K562 (cell line): ENCODE results near the gene HYAL3. TPM values are rescaled to one million over a fixed set of nuclear protein-coding genes. Genes with fewer than 3 reads are reported as not detected.

Experiments used
- ATAC-seq: fragments of 200-7000 bp; cut with Tn5 transposase; 3 replicates; pipeline ENCODE4 v1.9.1; 2020; ENCODE audit warnings: moderate library complexity
- BruUV-seq: library from RNA; stranded (reverse); fragments of 400-500 nt; replicated peaks from 2 replicates; lab custom pipeline; 2021; lab: Mats Ljungman, UMichigan
- CTCF ChIA-PET: fragments of 300-600 bp; formaldehyde crosslinking; extraction: SDS; loops from one replicate; lab custom pipeline; 2021; ENCODE audit warnings: low intra/inter-chr PET ratio; lab: Yijun Ruan, JAX
- POLR2A ChIA-PET: fragments of 300-600, 350-650 bp; sonication (Branson Sonifier 250); formaldehyde crosslinking; extraction: SDS; loops from one replicate; lab custom pipeline; 2021; ENCODE audit warnings: antibody characterized with exemption, inconsistent platforms; lab: Yijun Ruan, JAX
- DNase-seq, 4 experiments: peaks; one replicate each; pipeline versions ENCODE4 v3.0.0 to v3.0.0-alpha.2; 2011 to 2018; ENCODE audit warnings: low spot score in 3 of 4, mixed read lengths in 3 of 4; ENCODE audit errors: extremely low read depth in 1 of 4
- FAIRE-seq: peaks from 2 replicates; lab custom pipeline; 2011; peaks lifted over from hg19 to GRCh38; lab: Jason Lieb, UNC
- H2AFZ ChIP-seq: 2 replicates; pipeline ENCODE4 v1.6.0; 2011; ENCODE audit warnings: low read depth, low read length, control low read depth, inconsistent platforms
- H3K27ac ChIP-seq: fragments of 200-600 bp; 3 replicates; pipeline ENCODE4 v1.8.0; 2011; ENCODE audit warnings: low read depth, mild to moderate bottlenecking, control low read depth, inconsistent platforms, low read length, moderate library complexity, mixed read lengths; ENCODE audit errors: extremely low read depth
- H3K27me3 ChIP-seq, 2 experiments: fragments of 300-600 bp in 1 of 2; 2 replicates in 1 of 2; 3 replicates in 1 of 2; pipeline versions ENCODE4 v1.6.0 to v1.8.0; 2011; ENCODE audit warnings: inconsistent platforms in 2 of 2, low read length in 2 of 2, mild to moderate bottlenecking in 1 of 2, mixed read lengths in 1 of 2, moderate library complexity in 1 of 2; ENCODE audit not compliant: control insufficient read depth in 2 of 2, insufficient read depth in 2 of 2
- H3K36me3 ChIP-seq: fragments of 300-600 bp; 3 replicates; pipeline ENCODE4 v1.8.0; 2011; ENCODE audit warnings: mild to moderate bottlenecking, low read length, inconsistent platforms; ENCODE audit not compliant: control insufficient read depth, insufficient read depth
- H3K4me1 ChIP-seq, 2 experiments: fragments of 200-600 bp in 1 of 2; replicated peaks in 1 of 2; 2 replicates in 1 of 2; 3 replicates in 1 of 2; pipeline versions ENCODE4 v1.5.1 to v1.8.0; 2011; ENCODE audit warnings: inconsistent platforms in 2 of 2, low read length in 2 of 2, mild to moderate bottlenecking in 1 of 2, mixed read lengths in 1 of 2, moderate library complexity in 1 of 2; ENCODE audit not compliant: control insufficient read depth in 2 of 2, insufficient read depth in 2 of 2
- H3K4me2 ChIP-seq: 2 replicates; pipeline ENCODE4 v1.6.1; 2011; ENCODE audit warnings: low read length, control low read depth, inconsistent platforms, mixed read lengths; ENCODE audit not compliant: insufficient read depth
- H3K4me3 ChIP-seq: fragments of 200-600 bp; sonication (generic), shearing (Covaris generic); 2 replicates; pipeline ENCODE4 v1.5.1; 2016; ENCODE audit warnings: control low read depth, inconsistent platforms
- H3K79me2 ChIP-seq: fragments of 200-600 bp; 3 replicates; pipeline ENCODE4 v1.8.0; 2011; ENCODE audit warnings: low read length, inconsistent platforms; ENCODE audit not compliant: control insufficient read depth, insufficient read depth
- H3K9ac ChIP-seq, 2 experiments: 2 replicates each; pipeline versions ENCODE4 v1.6.0 to v1.6.1; 2011; ENCODE audit warnings: low read depth in 2 of 2, low read length in 2 of 2, control low read depth in 1 of 2, inconsistent platforms in 1 of 2, mild to moderate bottlenecking in 1 of 2, mixed read lengths in 1 of 2; ENCODE audit not compliant: insufficient read depth in 1 of 2
- H3K9me1 ChIP-seq: one replicate; pipeline ENCODE4 v1.6.0; 2011; ENCODE audit warnings: inconsistent platforms, mild to moderate bottlenecking, low read length, moderate library complexity; ENCODE audit not compliant: control insufficient read depth, insufficient read depth
- H3K9me3 ChIP-seq: replicated peaks from 2 replicates; pipeline ENCODE4 v1.5.1; 2011; ENCODE audit warnings: low read depth, low read length, inconsistent platforms; ENCODE audit not compliant: control insufficient read depth, insufficient read depth
- H4K20me1 ChIP-seq: replicated peaks from 2 replicates; pipeline ENCODE4 v1.6.1; 2011; ENCODE audit warnings: low read length, inconsistent platforms, mixed read lengths; ENCODE audit not compliant: control insufficient read depth, insufficient read depth
- ARID1B ChIP-seq: fragments of 450-650 bp; IDR thresholded peaks from 2 replicates; pipeline ENCODE4 v1.6.1; 2016; ENCODE audit warnings: antibody characterized with exemption, mild to moderate bottlenecking, inconsistent platforms
- C11orf30 ChIP-seq: fragments of 450-650 bp; IDR thresholded peaks from 2 replicates; pipeline ENCODE4 v1.6.1; 2016; ENCODE audit warnings: low read depth, mild to moderate bottlenecking
- CBFA2T2 ChIP-seq: fragments of 450-650 bp; conservative IDR thresholded peaks from 2 replicates; pipeline ENCODE4 v1.6.1; 2017; ENCODE audit warnings: mild to moderate bottlenecking
- CBFA2T3 ChIP-seq: fragments of 450-650 bp; IDR thresholded peaks from 2 replicates; pipeline ENCODE4 v1.6.1; 2017
- CTBP1 ChIP-seq: fragments of 450-650 bp; IDR thresholded peaks from 2 replicates; pipeline ENCODE4 v1.6.1; 2016; ENCODE audit warnings: borderline replicate concordance
- FOS ChIP-seq: IDR thresholded peaks from 3 replicates; pipeline ENCODE4 v1.6.1; 2011; ENCODE audit not compliant: insufficient read length; ENCODE audit errors: extremely low read depth
- GTF2F1 ChIP-seq: IDR thresholded peaks from 2 replicates; pipeline ENCODE4 v1.6.1; 2011; ENCODE audit warnings: low read depth, low read length, improper control_type of control experiment
- HNRNPLL ChIP-seq: fragments of 200-400 bp; formaldehyde crosslinking; IDR thresholded peaks from 2 replicates; pipeline ENCODE4 v1.6.1; 2017; ENCODE audit warnings: low read length, low read depth, mild to moderate bottlenecking; ENCODE audit not compliant: poor library complexity, severe bottlenecking
- MCM3 ChIP-seq: fragments of 450-650 bp; IDR thresholded peaks from 2 replicates; pipeline ENCODE4 v1.6.1; 2016
- MXI1 ChIP-seq: IDR thresholded peaks from 2 replicates; pipeline ENCODE4 v1.6.1; 2011; ENCODE audit warnings: low read depth, mild to moderate bottlenecking, improper control_type of control experiment, low read length
- PML ChIP-seq: IDR thresholded peaks from 2 replicates; pipeline ENCODE4 v1.6.1; 2012; ENCODE audit warnings: low read length, inconsistent platforms
- SMAD3 ChIP-seq: fragments of 450-650 bp; formaldehyde crosslinking; conservative IDR thresholded peaks from 2 replicates; pipeline ENCODE4 v1.4.0; 2020; ENCODE audit warnings: mild to moderate bottlenecking
- WGBS: fragments of 100-300 bp; shearing (Covaris generic); methylation state at CpG from one replicate; pipeline ENCODE4 v1.1.6; 2016; ENCODE audit warnings: low coverage, mixed read lengths; ENCODE audit not compliant: insufficient coverage; ENCODE audit errors: missing lambda C conversion rate; 5-methylcytosine and 5-hydroxymethylcytosine counted together
- in situ Hi-C: fragments of 300-500 bp; cut with MboI; formaldehyde crosslinking; loops from 4 replicates; pipeline ENCODE4 v1.15.0; 2018; ENCODE audit warnings: inconsistent platforms, mixed read lengths
- intact Hi-C: fragments of 100-400 bp; cut with micrococcal nuclease; formaldehyde crosslinking; loops from 2 replicates; pipeline ENCODE4 v1.14.2; 2022
- polyA plus RNA-seq, 8 experiments: library from polyadenylated mRNA; depleted of rRNA in 4 of 8; stranded (reverse) in 5 of 8; unstranded in 3 of 8; fragments of >200 nt; fragmentation: Nextera tagmentation in 2 of 8; fragmentation: Illumina TruSeq in 1 of 8; extraction: Ambion mirVana in 2 of 8; extraction: Trizol in 1 of 8; gene quantifications; 2 replicates each; pipeline versions ENCODE4 v1.2.1 to v1.2.3, GENCODE V29; 2011 to 2014; ENCODE audit warnings: inconsistent platforms in 1 of 8, missing spikeins in 1 of 8
- total RNA-seq, 7 experiments: library from RNA; depleted of rRNA in 6 of 7; stranded (reverse); fragments of >200 nt in 6 of 7; fragmentation: Illumina TruSeq in 2 of 7; extraction: Trizol in 2 of 7; gene quantifications; 2 replicates each; pipeline versions ENCODE4 v1.2.1 to v1.2.3, GENCODE V29; 2011 to 2021; ENCODE audit warnings: low replicate concordance in 1 of 7
- TF ChIP-seq, protein P1 (sequence below): sonication (generic); formaldehyde crosslinking; IDR thresholded peaks from 2 replicates; pipeline ENCODE4 v1.8.0; 2022; ENCODE audit warnings: mild to moderate bottlenecking, missing genetic modification reagents
- TF ChIP-seq, protein P2 (sequence below), 2 experiments: IDR thresholded peaks in 1 of 2; conservative IDR thresholded peaks in 1 of 2; 2 replicates each; pipeline ENCODE4 v1.6.1; 2016; ENCODE audit warnings: low read depth in 2 of 2, mild to moderate bottlenecking in 1 of 2, missing compliant biosample characterization in 1 of 2, missing genetic modification characterization in 1 of 2, moderate library complexity in 1 of 2
- TF ChIP-seq, protein P3 (sequence below), 3 experiments: fragments of 200-800 bp in 1 of 3; sonication (Bioruptor generic) in 1 of 3; sonication (generic) in 1 of 3; formaldehyde crosslinking in 1 of 3; IDR thresholded peaks; 2 replicates each; pipeline versions ENCODE4 v1.6.1 to v1.8.0; 2016 to 2022; ENCODE audit warnings: mild to moderate bottlenecking in 2 of 3, missing compliant biosample characterization in 2 of 3, missing genetic modification characterization in 2 of 3, missing genetic modification reagents in 1 of 3

Gene HYAL3
- total and polyA plus RNA-seq, 9 of the 15 experiments (the other 6 are each of a cell fraction or from before 2014, with no cell fraction given) = 0.38 to 9.1 (median 6.8) TPM

DNA sequence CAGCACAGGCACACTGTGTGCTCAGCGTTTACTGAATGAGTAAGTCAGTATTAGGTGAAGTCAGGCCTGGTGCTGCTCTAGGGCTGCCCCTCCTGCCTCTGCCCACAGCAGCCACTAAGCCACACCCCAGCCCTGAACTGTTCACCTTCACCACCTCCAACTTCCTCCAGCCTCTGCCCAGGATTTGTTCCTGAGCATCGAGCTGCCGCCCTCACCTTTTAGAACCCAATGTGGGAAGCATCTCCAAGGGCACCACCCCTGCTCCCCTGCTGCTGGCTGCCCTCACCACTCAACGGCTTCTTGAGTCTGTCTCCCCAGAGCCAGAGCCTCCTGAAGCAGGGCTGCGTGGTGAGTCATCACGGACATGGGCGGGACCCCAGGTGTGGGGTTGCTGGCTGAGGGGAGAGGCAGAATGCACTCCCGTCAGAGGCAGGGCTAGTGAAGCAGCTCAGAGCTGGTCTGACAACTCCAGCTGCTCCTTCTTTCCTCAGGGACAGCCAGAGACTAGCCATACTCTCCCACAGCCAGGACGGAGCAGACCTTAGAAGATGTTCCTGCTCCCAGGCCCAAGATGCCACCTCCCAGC lies 17.5 kb upstream of the HYAL3 start:
- H3K36me3 ChIP-seq = peaks cover 20% of the 10 kb centered on the region; the same call in 2 of the 3 replicates
- ATAC-seq = peak; percentile 75
- ChIA-PET POLR2A (interaction anchor here (0.7 to 1.1 kb wide), 4 partner anchors 11 to 543 kb away, joined by 3 to 5 read pairs (median 4); partner anchors contain the start of gene TUSC2), CTCF (no interaction called here)
- no peaks in the 10 kb centered on the region for H4K20me1 ChIP-seq
- in situ Hi-C loops (no loop called here), intact Hi-C loops (no loop called here)
- H3K4me2 ChIP-seq = peak overlapping the region; percentile 65
- H2AFZ ChIP-seq = no peak overlapping the region
- H3K4me3 ChIP-seq = no peak overlapping the region
- H3K27ac ChIP-seq = peak overlapping the region; percentile 47; the same call in 2 of the 3 replicates
- peak overlapping the region in 1 of 2 experiments; percentile 86; a peak in 2 of 4 replicates for H3K9ac ChIP-seq
- 4% methylated on average over 4 of the region's 9 CpGs for WGBS
- H3K9me1 ChIP-seq = no peaks in the 10 kb centered on the region
- no TSS peak for BruUV-seq
- no peaks in the 10 kb centered on the region for H3K27me3 ChIP-seq
- no peaks in the 10 kb centered on the region for H3K9me3 ChIP-seq
- H3K79me2 ChIP-seq = peaks cover 22% of the 10 kb centered on the region
- peak; percentile 89 for FAIRE-seq
- peak; percentile 62 to 85 (median 66) for DNase-seq
- peaks cover 23 to 53% of the 10 kb centered on the region in 2 experiments for H3K4me1 ChIP-seq
- TF ChIP-seq CTBP1 (peak; percentile 38; the same call in 1 of the 2 replicates), FOS (peak; percentile 23), C11orf30 (no peak), SMAD3 (CRISPR knock-in tag) (no peak), HNRNPLL (no peak), CBFA2T2 (no peak), GTF2F1 (no peak), PML (no peak), ARID1B (peak; percentile 44), MCM3 (no peak), CBFA2T3 (peak; percentile 9; the same call in 1 of the 2 replicates), MXI1 (no peak)
- TF ChIP-seq, protein P1, sequence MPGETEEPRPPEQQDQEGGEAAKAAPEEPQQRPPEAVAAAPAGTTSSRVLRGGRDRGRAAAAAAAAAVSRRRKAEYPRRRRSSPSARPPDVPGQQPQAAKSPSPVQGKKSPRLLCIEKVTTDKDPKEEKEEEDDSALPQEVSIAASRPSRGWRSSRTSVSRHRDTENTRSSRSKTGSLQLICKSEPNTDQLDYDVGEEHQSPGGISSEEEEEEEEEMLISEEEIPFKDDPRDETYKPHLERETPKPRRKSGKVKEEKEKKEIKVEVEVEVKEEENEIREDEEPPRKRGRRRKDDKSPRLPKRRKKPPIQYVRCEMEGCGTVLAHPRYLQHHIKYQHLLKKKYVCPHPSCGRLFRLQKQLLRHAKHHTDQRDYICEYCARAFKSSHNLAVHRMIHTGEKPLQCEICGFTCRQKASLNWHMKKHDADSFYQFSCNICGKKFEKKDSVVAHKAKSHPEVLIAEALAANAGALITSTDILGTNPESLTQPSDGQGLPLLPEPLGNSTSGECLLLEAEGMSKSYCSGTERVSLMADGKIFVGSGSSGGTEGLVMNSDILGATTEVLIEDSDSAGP (CRISPR knock-in tag) = 0 out of 2 replicates have a peak, but pooled peaks have one; percentile 27
- TF ChIP-seq, protein P2, sequence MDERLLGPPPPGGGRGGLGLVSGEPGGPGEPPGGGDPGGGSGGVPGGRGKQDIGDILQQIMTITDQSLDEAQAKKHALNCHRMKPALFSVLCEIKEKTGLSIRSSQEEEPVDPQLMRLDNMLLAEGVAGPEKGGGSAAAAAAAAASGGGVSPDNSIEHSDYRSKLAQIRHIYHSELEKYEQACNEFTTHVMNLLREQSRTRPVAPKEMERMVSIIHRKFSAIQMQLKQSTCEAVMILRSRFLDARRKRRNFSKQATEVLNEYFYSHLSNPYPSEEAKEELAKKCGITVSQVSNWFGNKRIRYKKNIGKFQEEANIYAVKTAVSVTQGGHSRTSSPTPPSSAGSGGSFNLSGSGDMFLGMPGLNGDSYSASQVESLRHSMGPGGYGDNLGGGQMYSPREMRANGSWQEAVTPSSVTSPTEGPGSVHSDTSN (CRISPR knock-in tag; IDR thresholded peaks at IDR 0.05; ENCODE audit: low read depth) = no peak
- TF ChIP-seq, protein P2 (tag; conservative IDR thresholded peaks at IDR 0.05; ENCODE audit: low read depth) = no peak
- TF ChIP-seq, protein P3, sequence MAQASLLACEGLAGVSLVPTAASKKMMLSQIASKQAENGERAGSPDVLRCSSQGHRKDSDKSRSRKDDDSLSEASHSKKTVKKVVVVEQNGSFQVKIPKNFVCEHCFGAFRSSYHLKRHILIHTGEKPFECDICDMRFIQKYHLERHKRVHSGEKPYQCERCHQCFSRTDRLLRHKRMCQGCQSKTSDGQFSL (CRISPR knock-in tag; IDR thresholded peaks at IDR 0.05) = no peak
- TF ChIP-seq, protein P3 (tag; IDR thresholded peaks at IDR 0.05) = no peak
